ENCODE results near the gene CAMK2D.

DNA sequence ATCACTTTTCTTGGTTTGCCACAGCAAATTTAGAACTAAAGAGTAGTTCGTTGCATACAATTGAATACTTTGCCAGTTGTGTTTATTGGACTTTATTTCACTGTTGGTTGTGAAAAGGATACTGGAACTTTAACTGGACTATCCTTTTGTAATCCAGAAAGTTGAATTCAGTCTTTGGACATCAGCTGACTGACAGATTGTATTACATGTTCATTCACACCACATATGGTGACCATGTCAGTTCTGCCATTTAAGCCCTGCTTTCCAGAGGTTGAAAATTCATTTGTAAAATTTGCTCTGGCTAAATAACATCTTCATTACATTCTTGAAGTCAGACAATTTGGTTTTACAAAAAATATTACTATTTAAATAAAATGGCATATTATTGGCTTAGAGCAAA, 251.7 kb downstream of the CAMK2D start:
- no peak for TF ChIP-seq EP300 (IDR thresholded peaks at IDR 0.05)
- TF ChIP-seq, protein P1, sequence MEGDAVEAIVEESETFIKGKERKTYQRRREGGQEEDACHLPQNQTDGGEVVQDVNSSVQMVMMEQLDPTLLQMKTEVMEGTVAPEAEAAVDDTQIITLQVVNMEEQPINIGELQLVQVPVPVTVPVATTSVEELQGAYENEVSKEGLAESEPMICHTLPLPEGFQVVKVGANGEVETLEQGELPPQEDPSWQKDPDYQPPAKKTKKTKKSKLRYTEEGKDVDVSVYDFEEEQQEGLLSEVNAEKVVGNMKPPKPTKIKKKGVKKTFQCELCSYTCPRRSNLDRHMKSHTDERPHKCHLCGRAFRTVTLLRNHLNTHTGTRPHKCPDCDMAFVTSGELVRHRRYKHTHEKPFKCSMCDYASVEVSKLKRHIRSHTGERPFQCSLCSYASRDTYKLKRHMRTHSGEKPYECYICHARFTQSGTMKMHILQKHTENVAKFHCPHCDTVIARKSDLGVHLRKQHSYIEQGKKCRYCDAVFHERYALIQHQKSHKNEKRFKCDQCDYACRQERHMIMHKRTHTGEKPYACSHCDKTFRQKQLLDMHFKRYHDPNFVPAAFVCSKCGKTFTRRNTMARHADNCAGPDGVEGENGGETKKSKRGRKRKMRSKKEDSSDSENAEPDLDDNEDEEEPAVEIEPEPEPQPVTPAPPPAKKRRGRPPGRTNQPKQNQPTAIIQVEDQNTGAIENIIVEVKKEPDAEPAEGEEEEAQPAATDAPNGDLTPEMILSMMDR (IDR thresholded peaks at IDR 0.05) = no peak
